T-helper 22 cell (primary cell): ENCODE data around the gene GOPC.

Source experiments
- DNase-seq: peaks from one replicate; pipeline ENCODE4 v3.0.0-alpha.2; 2020; ENCODE audit warnings: low read depth

The GOPC gene

GRCh38 chr6:117595099-117595923, 7.0 kb downstream of the GOPC start:
- no peak for DNase-seq

GRCh38 chr6:117592983-117593759, 9.1 kb downstream of the GOPC start:
- no peak for DNase-seq

GRCh38 chr6:117591405-117591804, 10.9 kb downstream of the GOPC start:
- no peak for DNase-seq

- no peak for DNase-seq
Measured at GRCh38 chr6:117590447-117590846, 11.9 kb downstream of the GOPC start.

GRCh38 chr6:117585647-117586046, 16.7 kb downstream of the GOPC start:
- no peak for DNase-seq

GRCh38 chr6:117574198-117574597, 28.1 kb downstream of the GOPC start:
- no peak for DNase-seq

GRCh38 chr6:117573006-117573680, 29.2 kb downstream of the GOPC start:
- DNase-seq, result no peak

GRCh38 chr6:117568831-117569410, 33.4 kb downstream of the GOPC start:
- no peak for DNase-seq

GRCh38 chr6:117568247-117568646, 34.1 kb downstream of the GOPC start:
- no peak for DNase-seq

GRCh38 chr6:117564681-117565080, 37.6 kb downstream of the GOPC start:
- DNase-seq, result no peak

- DNase-seq, result no peak
Measured at GRCh38 chr6:117561128-117561527, 41.2 kb downstream of the GOPC start.

- no peak for DNase-seq
Measured at GRCh38 chr6:117559299-117559698, 43.0 kb downstream of the GOPC start.

- DNase-seq, result no peak
Measured at GRCh38 chr6:117558818-117559217, 43.5 kb downstream of the GOPC start.

GRCh38 chr6:117557951-117558350, 44.4 kb downstream of the GOPC start:
- no peak for DNase-seq

GRCh38 chr6:117555882-117556498, 46.3 kb downstream of the GOPC start:
- no peak for DNase-seq

- no peak for DNase-seq
Measured at GRCh38 chr6:117555262-117555849, 47.0 kb downstream of the GOPC start.

- no peak for DNase-seq
Measured at GRCh38 chr6:117553142-117553541, 49.2 kb downstream of the GOPC start.

GRCh38 chr6:117552618-117553017, 49.7 kb downstream of the GOPC start:
- DNase-seq, result no peak

GRCh38 chr6:117550618-117551242, 51.6 kb downstream of the GOPC start:
- DNase-seq, result no peak

- no peak for DNase-seq
Measured at GRCh38 chr6:117550078-117550600, 52.2 kb downstream of the GOPC start.

GRCh38 chr6:117549611-117550010, 52.7 kb downstream of the GOPC start:
- DNase-seq, result no peak
